Spinal cord (tissue), 10 donors: ENCODE results near the gene ABHD16A. TPM values are rescaled to one million over a fixed set of nuclear protein-coding genes. Genes with fewer than 3 reads are reported as not detected.

Source experiments
- DNase-seq, 6 donors: peaks; one replicate each; pipeline versions ENCODE4 v3.0.0 to v3.0.0-alpha.2; 2013 to 2015; ENCODE audit warnings: low spot score in 6 of 6, low read depth in 4 of 6
- H3K27ac ChIP-seq: one replicate; pipeline ENCODE4 v1.5.1; 2013; ENCODE audit warnings: low read depth, low read length, control low read depth
- H3K27me3 ChIP-seq: one replicate; pipeline ENCODE4 v1.6.1; 2013; ENCODE audit warnings: low read length; ENCODE audit not compliant: control insufficient read depth, insufficient read depth
- H3K36me3 ChIP-seq: one replicate; pipeline ENCODE4 v1.6.1; 2013; ENCODE audit warnings: low read length; ENCODE audit not compliant: control insufficient read depth, insufficient read depth
- H3K4me1 ChIP-seq: one replicate; pipeline ENCODE4 v1.6.1; 2013; ENCODE audit warnings: low read length; ENCODE audit not compliant: control insufficient read depth, insufficient read depth
- H3K4me3 ChIP-seq: one replicate; pipeline ENCODE4 v1.5.1; 2013; ENCODE audit warnings: low read depth, low read length, control low read depth
- H3K9me3 ChIP-seq: one replicate; pipeline ENCODE4 v1.6.1; 2013; ENCODE audit warnings: low read length; ENCODE audit not compliant: control insufficient read depth, insufficient read depth
- WGBS: methylation state at CpG from one replicate; pipeline ENCODE4 v1.1.5; 2013; ENCODE audit warnings: missing lambda C conversion rate; ENCODE audit not compliant: insufficient coverage; 5-methylcytosine and 5-hydroxymethylcytosine counted together
- polyA plus RNA-seq, 2 donors: library from polyadenylated mRNA; unstranded; fragments of 120-200 nt; gene quantifications; one replicate each; pipeline ENCODE4 v1.2.1, GENCODE V29; 2013; ENCODE audit not compliant: insufficient read length in 2 of 2
- total RNA-seq, 2 donors: library from RNA; depleted of rRNA in 1 of 2; stranded (reverse); fragments of 120-200 nt in 1 of 2; fragments of >200 nt in 1 of 2; gene quantifications; one replicate each; pipeline versions ENCODE4 v1.2.3 to v1.2.4, GENCODE V29; 2013 to 2014
- donor health status: healthy.

Gene ABHD16A
- total and polyA plus RNA-seq, 4 donors: 51.8 to 85.8 (median 77.8) TPM

DNA sequence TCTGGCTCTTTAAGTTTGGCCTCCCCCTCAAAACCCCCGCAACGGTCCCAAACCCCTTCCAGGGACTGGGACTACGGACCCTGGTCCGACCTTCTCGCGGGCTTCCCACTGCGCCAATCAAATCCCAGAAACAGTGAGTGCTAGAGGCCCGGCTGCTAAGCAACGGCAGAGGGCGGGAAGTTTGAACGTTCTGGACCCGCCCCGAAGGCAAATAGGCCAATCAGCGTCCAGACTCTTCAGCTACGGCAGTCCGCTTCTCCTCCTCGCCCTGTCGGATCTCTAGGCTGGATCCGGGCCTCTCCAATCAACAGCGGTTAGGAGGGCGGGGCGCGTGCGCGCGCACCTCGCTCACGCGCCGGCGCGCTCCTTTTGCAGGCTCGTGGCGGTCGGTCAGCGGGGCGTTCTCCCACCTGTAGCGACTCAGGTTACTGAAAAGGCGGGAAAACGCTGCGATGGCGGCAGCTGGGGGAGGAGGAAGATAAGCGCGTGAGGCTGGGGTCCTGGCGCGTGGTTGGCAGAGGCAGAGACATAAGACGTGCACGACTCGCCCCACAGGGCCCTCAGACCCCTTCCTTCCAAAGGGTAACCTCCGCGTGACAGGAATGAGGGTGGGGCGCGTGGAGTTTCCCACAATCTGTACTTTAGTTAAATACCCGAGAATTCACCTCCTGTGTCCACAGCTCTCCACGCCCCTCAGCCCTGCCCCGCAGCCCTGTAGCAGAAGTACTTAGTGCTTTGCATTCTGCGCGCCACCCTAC lies 36.7 kb upstream of the ABHD16A start, which contains the start of gene MSH5:
Gene MSH5 (plus strand): TSS at position 367 of the 758 bp plus-strand sequence. CDS start 462 bp downstream, outside the sequence.
- H3K27me3 ChIP-seq: peaks cover 2% of the 10 kb centered on the region
- H3K27ac ChIP-seq: peak within 1 kb of the TSS; percentile 88
- peak; percentile 91 to 100 (median 98) for DNase-seq
- H3K9me3 ChIP-seq: no peaks in the 10 kb centered on the region
- peaks cover 4% of the 10 kb centered on the region for H3K36me3 ChIP-seq
- peak within 1 kb of the TSS; percentile 97 for H3K4me3 ChIP-seq
- under 1% methylated on average over 52 of the region's 58 CpGs for WGBS
- peaks cover 32% of the 10 kb centered on the region for H3K4me1 ChIP-seq

DNA sequence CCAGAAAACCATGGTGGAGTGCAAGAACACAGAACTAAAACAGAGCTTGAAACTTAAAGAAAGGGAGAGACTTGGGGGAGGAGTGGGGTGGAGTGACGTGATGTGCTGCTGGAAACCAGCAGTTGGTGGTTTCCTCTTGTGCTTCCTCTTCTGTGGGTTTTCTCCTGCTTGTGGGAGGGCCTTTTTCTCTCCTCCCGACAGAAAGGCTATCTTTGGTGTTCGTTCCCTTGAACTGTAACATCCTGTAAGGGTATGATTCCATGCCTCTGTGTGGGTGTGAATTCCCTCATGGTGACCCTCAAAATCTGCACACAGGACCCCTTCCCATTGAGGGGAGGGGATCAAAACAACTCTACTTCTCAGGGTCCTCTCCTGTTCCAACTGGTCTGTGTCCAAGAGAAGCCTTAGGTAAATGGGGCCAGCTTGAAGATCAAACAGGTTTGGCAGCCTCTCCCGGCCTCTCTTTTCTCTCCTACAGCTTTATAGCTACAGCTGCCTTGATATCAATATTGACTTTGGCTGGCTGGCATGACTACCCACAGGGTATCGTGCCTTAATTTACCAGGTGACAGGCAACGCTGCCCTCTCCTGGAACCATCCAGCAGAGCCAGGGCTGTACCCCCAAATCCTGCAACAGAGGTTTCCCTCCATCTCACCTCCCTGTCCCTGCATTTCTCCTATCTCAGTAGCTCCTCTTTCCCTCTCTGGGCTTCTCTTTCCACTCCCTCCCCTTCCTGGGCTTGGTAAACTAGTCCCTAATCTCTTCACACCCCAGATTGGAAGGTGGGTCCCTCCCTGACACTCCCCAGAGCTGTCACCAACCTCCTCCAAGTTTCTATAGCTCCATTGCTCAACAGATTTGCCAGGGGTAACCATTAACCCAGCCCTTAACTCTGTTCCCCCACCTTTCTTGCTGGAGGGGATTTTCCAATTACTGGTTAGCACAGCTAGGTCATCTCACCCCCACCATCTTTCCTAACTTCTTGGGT lies 35.2 kb upstream of the ABHD16A start:
- H3K9me3 ChIP-seq: no peaks in the 10 kb centered on the region
- H3K36me3 ChIP-seq: peaks cover 7% of the 10 kb centered on the region
- no peak overlapping the region for H3K4me3 ChIP-seq
- peaks cover 41% of the 10 kb centered on the region for H3K4me1 ChIP-seq
- 39% methylated on average over 4 of the region's 6 CpGs for WGBS
- peak in 2 of 6 donors; percentile 23 to 65 for DNase-seq
- peaks cover 2% of the 10 kb centered on the region for H3K27me3 ChIP-seq
- peak overlapping the region; percentile 84 for H3K27ac ChIP-seq

DNA sequence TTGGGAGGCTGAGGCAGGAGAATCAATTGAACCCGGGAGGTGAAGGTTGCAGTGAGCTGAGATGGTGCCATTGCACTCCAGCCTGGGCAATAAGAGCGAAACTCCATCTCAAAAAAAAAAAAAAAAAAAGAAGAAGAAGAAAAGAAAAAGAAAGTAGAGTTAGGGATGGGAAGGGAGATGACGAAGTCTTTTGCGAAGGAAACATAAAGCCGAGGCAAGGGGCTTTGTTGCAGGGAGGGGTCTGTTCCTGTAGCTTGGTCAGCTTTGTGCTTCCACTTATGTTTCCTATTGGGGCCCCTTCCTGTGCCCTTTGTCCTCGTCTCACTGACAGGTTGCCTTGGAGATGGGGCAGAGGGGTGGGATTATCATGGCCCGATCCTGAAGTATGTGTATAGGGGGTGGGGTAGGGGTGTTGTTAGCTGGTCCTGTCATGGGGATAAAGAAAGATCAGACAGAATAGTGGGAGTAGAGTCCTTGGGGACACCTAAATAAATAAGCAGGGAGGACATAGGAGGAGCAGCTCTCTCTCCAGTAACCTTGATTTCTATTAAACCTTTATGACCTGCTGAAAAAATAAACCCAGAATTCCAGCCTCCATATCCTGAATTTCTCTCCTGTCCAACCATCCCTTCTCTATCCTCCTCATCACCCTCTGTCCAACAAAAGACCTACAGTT lies 34.3 kb upstream of the ABHD16A start:
- H3K36me3 ChIP-seq: peaks cover 8% of the 10 kb centered on the region
- H3K27me3 ChIP-seq: peaks cover 2% of the 10 kb centered on the region
- 29% methylated on average over 5 of the region's 7 CpGs for WGBS
- H3K4me1 ChIP-seq: peaks cover 41% of the 10 kb centered on the region
- H3K27ac ChIP-seq: peak overlapping the region; percentile 84
- peak in 2 of 6 donors; percentile 27 to 44 for DNase-seq
- H3K9me3 ChIP-seq: no peaks in the 10 kb centered on the region
- H3K4me3 ChIP-seq: no peak overlapping the region

DNA sequence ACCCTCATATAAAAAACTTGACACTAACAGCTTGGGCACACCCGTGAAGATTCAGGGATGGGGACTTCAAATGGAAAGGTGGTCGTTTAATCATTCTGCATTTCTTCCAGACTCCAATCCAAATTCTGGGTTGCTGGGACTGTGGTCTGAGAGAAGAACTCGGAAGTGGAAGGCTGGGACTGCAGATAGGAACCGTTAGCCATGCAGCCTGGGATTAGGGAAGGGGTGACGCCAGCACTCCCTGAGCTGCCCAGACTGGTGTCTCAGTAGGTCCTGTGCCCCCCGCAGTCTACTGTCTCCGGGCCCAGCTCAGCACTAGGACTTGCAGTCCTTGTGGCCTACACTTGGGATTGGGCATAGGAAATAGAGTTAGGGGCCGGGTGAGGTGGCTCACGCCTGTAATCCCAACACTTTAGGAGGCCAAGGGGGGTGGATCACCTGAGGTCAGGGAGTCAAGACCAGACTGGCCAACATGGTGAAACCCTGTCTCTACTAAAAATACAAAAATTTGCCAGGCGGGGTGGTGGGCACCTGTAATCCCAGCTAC lies 33.7 kb upstream of the ABHD16A start:
- WGBS: 55% methylated on average over 7 of the region's 10 CpGs
- Histone ChIP-seq H3K4me3 (peak overlapping the region; percentile 68), H3K36me3 (peaks cover 6% of the 10 kb centered on the region), H3K27ac (peak overlapping the region; percentile 84), H3K4me1 (peaks cover 41% of the 10 kb centered on the region), H3K27me3 (peaks cover 2% of the 10 kb centered on the region), H3K9me3 (no peaks in the 10 kb centered on the region)
- DNase-seq: no peak

DNA sequence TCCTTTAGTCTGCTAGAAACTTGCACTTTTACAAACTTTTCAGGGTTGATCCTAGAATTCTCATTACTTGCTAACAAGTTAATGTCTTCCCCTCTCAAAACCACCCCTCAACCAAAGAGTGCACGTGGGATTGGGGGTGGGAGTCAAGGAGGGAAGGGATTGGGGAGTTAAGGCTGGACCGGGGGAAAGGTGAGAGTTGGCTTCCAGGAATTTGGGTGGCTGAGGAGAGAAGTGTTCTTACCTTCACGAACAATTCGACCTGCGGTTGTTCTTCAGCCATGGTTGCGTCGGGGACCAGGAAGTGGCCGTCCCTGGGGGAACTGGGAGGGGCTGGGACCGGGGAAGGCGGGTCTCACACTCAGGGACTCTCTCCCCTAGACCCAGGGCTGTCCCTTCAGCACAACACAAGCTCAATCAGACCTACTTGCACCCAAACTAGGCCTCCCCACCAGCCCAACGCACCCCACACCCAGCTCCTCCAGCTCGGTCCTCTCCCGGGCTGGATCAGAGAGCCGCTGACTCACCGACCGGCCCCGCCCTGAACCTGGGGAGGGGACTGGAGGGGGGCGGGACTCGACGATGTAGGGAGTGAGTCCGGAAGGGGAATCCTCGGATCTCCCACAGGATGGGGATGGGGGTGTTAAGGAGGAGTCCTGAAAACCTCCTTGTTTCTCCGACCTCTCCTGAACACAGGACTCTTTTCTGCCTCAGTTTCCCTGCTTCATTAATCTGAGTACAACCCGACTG lies 33.1 kb upstream of the ABHD16A start, which contains the start of gene CLIC1:
Gene CLIC1 (minus strand): TSS at position 510 of the 747 bp plus-strand sequence. CDS start 230 bp downstream, at position 280.
- peak in 2 of 6 donors; percentile 27 to 81 for DNase-seq
- Histone ChIP-seq H3K27me3 (peaks cover 2% of the 10 kb centered on the region), H3K4me1 (peaks cover 41% of the 10 kb centered on the region), H3K36me3 (peaks cover 6% of the 10 kb centered on the region), H3K9me3 (no peaks in the 10 kb centered on the region), H3K27ac (peak within 1 kb of the TSS; percentile 84), H3K4me3 (peak within 1 kb of the TSS; percentile 68)
- 1% methylated on average over 9 of the region's 24 CpGs for WGBS

DNA sequence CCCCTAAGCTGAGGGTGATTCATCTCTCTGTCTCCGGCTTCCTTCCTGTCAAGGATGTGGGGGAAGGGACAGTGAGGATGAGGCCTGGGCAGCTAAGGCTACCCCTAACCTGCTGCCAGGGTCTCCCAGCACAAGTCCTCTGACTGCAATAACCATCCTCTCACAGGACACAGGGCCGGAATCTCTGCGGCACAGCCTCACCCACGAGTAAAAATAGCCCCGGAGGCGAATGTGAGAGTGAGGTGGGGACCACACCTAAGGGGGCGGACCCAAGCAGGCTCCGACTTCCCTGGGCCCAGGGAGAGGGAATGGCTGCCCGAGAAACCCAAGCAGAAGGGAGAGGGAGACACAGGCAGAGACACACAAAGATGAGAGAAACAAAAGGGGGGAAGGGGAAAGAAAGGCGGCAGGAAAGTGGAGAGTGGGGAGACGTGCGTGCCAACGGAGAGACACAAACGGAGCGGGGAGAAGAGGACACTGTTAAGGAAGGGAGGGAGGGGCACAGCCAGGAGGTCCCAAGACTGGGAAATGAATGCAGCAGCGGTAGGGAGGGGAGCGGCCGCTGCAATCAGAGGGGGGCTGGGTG lies 31.8 kb upstream of the ABHD16A start:
- H3K27me3 ChIP-seq: peaks cover 2% of the 10 kb centered on the region
- DNase-seq: peak in 2 of 6 donors; percentile 37 to 58
- peaks cover 40% of the 10 kb centered on the region for H3K4me1 ChIP-seq
- H3K4me3 ChIP-seq: peak overlapping the region; percentile 68
- peaks cover 6% of the 10 kb centered on the region for H3K36me3 ChIP-seq
- peak overlapping the region; percentile 84 for H3K27ac ChIP-seq
- 1% methylated on average over 12 of the region's 18 CpGs for WGBS
- H3K9me3 ChIP-seq: no peaks in the 10 kb centered on the region

DNA sequence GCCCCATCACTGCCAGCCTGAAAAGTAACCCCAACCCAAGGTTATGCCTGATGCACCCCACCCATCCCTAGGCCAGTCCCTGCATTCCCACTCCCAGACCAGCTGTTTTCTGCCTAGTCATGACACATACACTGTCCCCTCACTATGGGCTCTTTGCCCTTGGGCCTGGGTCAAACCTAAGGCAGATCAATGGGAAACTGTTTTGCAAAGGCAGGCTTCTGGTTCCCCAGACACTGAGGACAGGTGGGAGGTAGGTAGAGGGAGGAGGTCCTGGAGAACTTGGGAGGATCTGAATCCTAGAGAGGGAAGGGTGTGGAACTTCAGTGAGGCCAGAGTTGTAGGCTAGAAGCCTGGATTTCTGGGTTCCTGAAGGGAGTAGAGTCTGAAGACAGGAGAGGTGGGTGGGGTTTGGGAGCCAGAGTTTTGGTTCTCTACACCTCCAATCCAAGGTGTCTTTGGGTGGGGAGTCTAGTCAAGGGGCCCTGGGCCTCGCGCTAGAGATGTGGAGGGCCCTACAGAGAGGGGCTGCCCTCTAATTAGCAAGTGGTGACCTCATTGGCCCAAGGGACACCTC lies 31.2 kb upstream of the ABHD16A start:
- WGBS: no CpG with 5 or more reads among the region's 2 CpGs
- no peak for DNase-seq
- H3K4me3 ChIP-seq: peak overlapping the region; percentile 68
- H3K4me1 ChIP-seq: peaks cover 38% of the 10 kb centered on the region
- H3K36me3 ChIP-seq: peaks cover 6% of the 10 kb centered on the region
- H3K27me3 ChIP-seq: peaks cover 2% of the 10 kb centered on the region
- H3K27ac ChIP-seq: peak overlapping the region; percentile 84
- H3K9me3 ChIP-seq: no peaks in the 10 kb centered on the region

DNA sequence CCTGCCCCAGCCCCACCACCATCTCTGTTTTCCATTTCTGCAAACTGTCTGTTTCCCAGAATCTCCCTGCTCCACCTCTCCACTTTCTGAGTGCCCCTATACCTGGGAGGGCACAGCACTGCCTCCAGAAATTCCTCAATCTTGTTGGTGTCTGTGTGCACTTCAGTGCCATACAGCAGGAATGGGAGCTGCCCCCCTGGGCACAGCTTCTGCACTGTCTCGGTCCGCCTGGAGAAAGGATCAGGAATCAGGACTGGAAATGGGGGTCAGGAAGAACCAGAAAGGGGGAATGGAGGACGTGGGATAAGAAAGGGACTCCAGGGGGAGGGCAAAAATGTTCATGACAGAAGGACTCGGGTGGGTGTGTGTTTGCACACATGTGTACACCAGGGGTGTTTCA lies 30.6 kb upstream of the ABHD16A start:
- peaks cover 41% of the 10 kb centered on the region for H3K4me1 ChIP-seq
- no peak overlapping the region for H3K4me3 ChIP-seq
- no peak overlapping the region for H3K27ac ChIP-seq
- WGBS: 92% methylated on average over 4 of the region's 4 CpGs
- no peaks in the 10 kb centered on the region for H3K9me3 ChIP-seq
- no peak for DNase-seq
- H3K36me3 ChIP-seq: peaks cover 9% of the 10 kb centered on the region
- peaks cover 2% of the 10 kb centered on the region for H3K27me3 ChIP-seq
